ENCODE results near the gene TEAD2. TPM values are rescaled to one million over a fixed set of nuclear protein-coding genes. Genes with fewer than 3 reads are reported as not detected.
A peak's percentile ranks its signal among the peaks of the same experiment; 100 is the strongest.

Gene TEAD2
- total and polyA plus RNA-seq, 9 of the 15 experiments (the other 6 are each of a cell fraction or from before 2014, with no cell fraction given): 1.6 to 27.0 (median 13.9) TPM

DNA sequence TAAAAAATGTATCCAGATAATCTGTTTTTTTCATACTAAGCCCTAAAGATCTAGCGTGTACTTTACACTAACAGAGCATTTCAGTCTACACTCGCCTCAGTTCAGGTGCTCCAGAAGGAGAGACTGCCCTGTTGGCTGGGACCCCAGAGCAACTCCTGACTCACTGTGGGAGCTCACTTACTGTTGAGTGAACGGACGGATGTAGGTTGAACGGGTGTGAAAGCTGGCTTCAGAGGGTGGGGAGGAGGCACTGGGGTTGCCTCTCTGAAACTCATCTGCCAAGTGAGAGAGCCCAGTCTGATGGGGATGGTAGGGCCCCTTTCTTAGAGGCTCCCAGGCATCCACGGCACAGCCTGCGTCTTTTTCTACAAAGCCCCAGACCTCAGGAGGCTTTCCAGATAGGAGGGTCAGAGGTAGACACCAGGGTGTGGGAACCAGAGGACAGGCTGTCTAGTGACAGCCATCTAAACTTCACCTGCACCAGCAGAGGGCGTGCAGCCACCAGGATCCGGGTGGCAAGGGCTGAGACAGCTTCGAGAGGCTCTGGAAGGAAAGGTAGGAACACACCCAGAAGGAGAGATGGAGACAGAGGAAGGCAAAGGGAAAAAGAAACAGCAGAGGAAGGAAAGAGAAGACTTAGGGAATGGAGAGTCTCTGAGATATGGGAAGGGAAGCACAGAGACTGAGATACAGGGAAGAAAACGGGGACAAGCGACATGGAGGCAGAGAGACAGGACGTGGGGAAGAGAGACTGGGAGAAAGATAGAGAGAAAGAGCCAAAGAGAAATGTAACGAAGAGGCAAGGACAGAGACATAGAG, 29.6 kb upstream of the TEAD2 start (continued):
- peak; percentile 95 for TF ChIP-seq REST (IDR thresholded peaks at IDR 0.05; ENCODE audit: borderline replicate concordance)
- TF ChIP-seq REST (CRISPR knock-in tag; IDR thresholded peaks at IDR 0.05; ENCODE audit: low read depth): no peak
- TF ChIP-seq CXXC5 (CRISPR knock-in tag; IDR thresholded peaks at IDR 0.05): no peak
- no peak for TF ChIP-seq NCOR1 (IDR thresholded peaks at IDR 0.05)
- TF ChIP-seq PHF20 (IDR thresholded peaks at IDR 0.05; ENCODE audit: partially characterized antibody): no peak
- TF ChIP-seq ZZZ3 (IDR thresholded peaks at IDR 0.05): no peak
- TF ChIP-seq ASH1L (IDR thresholded peaks at IDR 0.05; ENCODE audit: borderline replicate concordance, low read depth, partially characterized antibody): peak; percentile 53
- no peak for TF ChIP-seq EP300 (IDR thresholded peaks at IDR 0.05; ENCODE audit: low read length)
- TF ChIP-seq, protein P1, sequence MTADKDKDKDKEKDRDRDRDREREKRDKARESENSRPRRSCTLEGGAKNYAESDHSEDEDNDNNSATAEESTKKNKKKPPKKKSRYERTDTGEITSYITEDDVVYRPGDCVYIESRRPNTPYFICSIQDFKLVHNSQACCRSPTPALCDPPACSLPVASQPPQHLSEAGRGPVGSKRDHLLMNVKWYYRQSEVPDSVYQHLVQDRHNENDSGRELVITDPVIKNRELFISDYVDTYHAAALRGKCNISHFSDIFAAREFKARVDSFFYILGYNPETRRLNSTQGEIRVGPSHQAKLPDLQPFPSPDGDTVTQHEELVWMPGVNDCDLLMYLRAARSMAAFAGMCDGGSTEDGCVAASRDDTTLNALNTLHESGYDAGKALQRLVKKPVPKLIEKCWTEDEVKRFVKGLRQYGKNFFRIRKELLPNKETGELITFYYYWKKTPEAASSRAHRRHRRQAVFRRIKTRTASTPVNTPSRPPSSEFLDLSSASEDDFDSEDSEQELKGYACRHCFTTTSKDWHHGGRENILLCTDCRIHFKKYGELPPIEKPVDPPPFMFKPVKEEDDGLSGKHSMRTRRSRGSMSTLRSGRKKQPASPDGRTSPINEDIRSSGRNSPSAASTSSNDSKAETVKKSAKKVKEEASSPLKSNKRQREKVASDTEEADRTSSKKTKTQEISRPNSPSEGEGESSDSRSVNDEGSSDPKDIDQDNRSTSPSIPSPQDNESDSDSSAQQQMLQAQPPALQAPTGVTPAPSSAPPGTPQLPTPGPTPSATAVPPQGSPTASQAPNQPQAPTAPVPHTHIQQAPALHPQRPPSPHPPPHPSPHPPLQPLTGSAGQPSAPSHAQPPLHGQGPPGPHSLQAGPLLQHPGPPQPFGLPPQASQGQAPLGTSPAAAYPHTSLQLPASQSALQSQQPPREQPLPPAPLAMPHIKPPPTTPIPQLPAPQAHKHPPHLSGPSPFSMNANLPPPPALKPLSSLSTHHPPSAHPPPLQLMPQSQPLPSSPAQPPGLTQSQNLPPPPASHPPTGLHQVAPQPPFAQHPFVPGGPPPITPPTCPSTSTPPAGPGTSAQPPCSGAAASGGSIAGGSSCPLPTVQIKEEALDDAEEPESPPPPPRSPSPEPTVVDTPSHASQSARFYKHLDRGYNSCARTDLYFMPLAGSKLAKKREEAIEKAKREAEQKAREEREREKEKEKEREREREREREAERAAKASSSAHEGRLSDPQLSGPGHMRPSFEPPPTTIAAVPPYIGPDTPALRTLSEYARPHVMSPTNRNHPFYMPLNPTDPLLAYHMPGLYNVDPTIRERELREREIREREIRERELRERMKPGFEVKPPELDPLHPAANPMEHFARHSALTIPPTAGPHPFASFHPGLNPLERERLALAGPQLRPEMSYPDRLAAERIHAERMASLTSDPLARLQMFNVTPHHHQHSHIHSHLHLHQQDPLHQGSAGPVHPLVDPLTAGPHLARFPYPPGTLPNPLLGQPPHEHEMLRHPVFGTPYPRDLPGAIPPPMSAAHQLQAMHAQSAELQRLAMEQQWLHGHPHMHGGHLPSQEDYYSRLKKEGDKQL (CRISPR knock-in tag; IDR thresholded peaks at IDR 0.05; ENCODE audit: borderline replicate concordance): no peak
- TF ChIP-seq TCFL5 (CRISPR knock-in tag; conservative IDR thresholded peaks at IDR 0.05): no peak
- TF ChIP-seq ZC3H11A (IDR thresholded peaks at IDR 0.05; ENCODE audit: low read depth, low read length): no peak
- TF ChIP-seq MAFF (IDR thresholded peaks at IDR 0.05; ENCODE audit: low read length): no peak
- TF ChIP-seq NCOA6 (IDR thresholded peaks at IDR 0.05): no peak
- TF ChIP-seq KLF16 (IDR thresholded peaks at IDR 0.05): 0 out of 2 replicates have a peak, but pooled peaks have one; percentile 34
- TF ChIP-seq TRIM24 (IDR thresholded peaks at IDR 0.05): peak in 1 of 2 experiments; percentile 19; a peak in 1 of 4 replicates
- TF ChIP-seq NBN (IDR thresholded peaks at IDR 0.05; ENCODE audit: low read depth): peak; percentile 84
- no peak for TF ChIP-seq ELF1 (tag; IDR thresholded peaks at IDR 0.05)

All from K562 (cell line).